ENCODE data around the gene KIRREL1. TPM values are rescaled to one million over a fixed set of nuclear protein-coding genes. Genes with fewer than 3 reads are reported as not detected.

The KIRREL1 gene
- total RNA-seq, 1 donor from 2014 or later, result 51.6 TPM

DNA sequence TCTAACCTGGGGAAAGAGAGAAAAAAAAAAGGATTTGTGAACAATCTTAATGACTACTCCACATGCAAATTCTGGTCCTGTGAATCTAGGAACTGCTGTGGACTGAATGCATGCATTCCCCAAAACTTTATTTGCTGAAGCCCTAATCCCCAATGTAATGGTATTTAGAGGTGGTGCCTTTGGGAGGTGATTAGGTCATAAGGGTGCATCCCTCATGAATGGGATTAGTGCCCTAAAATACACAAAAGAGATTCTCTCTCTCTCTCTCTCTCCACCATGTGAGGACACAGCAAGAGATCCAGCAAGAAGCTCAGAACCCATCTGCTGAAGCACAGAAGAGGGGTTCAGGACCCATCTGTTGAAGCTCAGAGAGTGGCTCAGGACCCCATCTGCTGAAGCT is 26.2 kb upstream of the KIRREL1 start:
- TF ChIP-seq, protein P1, sequence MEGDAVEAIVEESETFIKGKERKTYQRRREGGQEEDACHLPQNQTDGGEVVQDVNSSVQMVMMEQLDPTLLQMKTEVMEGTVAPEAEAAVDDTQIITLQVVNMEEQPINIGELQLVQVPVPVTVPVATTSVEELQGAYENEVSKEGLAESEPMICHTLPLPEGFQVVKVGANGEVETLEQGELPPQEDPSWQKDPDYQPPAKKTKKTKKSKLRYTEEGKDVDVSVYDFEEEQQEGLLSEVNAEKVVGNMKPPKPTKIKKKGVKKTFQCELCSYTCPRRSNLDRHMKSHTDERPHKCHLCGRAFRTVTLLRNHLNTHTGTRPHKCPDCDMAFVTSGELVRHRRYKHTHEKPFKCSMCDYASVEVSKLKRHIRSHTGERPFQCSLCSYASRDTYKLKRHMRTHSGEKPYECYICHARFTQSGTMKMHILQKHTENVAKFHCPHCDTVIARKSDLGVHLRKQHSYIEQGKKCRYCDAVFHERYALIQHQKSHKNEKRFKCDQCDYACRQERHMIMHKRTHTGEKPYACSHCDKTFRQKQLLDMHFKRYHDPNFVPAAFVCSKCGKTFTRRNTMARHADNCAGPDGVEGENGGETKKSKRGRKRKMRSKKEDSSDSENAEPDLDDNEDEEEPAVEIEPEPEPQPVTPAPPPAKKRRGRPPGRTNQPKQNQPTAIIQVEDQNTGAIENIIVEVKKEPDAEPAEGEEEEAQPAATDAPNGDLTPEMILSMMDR (conservative IDR thresholded peaks at IDR 0.05), result no peak

DNA sequence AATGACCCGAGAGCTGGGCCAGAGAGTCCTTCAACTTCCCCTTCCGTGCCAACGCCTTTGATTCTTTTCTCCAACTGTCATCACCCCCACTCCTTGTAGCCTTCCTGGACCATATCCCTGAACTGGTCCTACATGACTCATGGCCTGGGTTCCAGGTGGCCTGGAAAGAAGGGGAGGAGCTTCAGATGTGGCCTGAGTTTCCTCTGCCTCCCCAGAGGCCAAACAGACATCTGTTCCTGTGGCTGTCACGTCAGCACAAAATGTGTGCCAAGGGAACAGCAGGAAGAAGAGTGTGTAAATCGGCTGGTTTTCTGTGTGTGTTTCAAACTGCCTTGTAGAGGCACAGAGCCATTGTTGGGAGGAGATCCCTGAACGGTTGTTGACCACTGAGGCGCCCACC is 24.9 kb upstream of the KIRREL1 start:
- TF ChIP-seq, protein P1 (conservative IDR thresholded peaks at IDR 0.05), result no peak
- H3K27ac Mint-ChIP-seq, result no peak overlapping the region
- H3K4me1 Mint-ChIP-seq (ENCODE audit: unreplicated experiment), result peaks cover 10% of the 10 kb centered on the region
- peaks cover 7% of the 10 kb centered on the region for H3K27me3 Mint-ChIP-seq
- no peak overlapping the region for H3K4me3 Mint-ChIP-seq
- no peak for DNase-seq (ENCODE audit: extremely low spot score, unreplicated experiment)
- H3K9me3 Mint-ChIP-seq, result peaks cover 7% of the 10 kb centered on the region
- H3K36me3 Mint-ChIP-seq, result no peaks in the 10 kb centered on the region

More for the DNA sequence above, 26.2 kb upstream of the KIRREL1 start:
- H3K9me3 Mint-ChIP-seq, result peaks cover 3% of the 10 kb centered on the region
- peaks cover 10% of the 10 kb centered on the region for H3K4me1 Mint-ChIP-seq (ENCODE audit: unreplicated experiment)
- H3K27me3 Mint-ChIP-seq, result peaks cover 12% of the 10 kb centered on the region
- no peak overlapping the region for H3K27ac Mint-ChIP-seq
- H3K36me3 Mint-ChIP-seq, result no peaks in the 10 kb centered on the region
- no peak overlapping the region for H3K4me3 Mint-ChIP-seq
- no peak for DNase-seq (ENCODE audit: extremely low spot score, unreplicated experiment)

DNA sequence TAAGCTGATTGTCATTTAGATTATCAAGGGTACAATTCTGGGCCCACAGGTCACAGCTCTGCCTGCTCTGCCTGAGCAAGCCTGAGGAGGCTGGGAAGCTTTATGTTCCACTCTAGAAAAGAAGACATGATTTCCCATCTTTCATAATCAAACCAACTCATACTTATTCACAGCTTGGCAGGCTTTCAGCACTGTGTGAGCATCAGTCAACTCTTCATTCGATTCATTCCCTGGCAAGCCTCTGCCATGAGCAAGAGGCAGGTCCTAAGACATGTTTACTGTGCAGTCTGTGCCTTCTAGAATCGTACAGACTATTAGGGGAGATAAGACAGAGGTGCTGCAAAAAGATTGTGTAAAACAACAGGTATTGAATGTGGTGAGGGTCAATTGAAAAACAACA is 24.5 kb upstream of the KIRREL1 start:
- Mint-ChIP-seq H3K4me1 (ENCODE audit: unreplicated experiment) (peaks cover 10% of the 10 kb centered on the region), H3K27me3 (peaks cover 9% of the 10 kb centered on the region), H3K4me3 (no peak overlapping the region), H3K9me3 (peaks cover 11% of the 10 kb centered on the region), H3K27ac (no peak overlapping the region), H3K36me3 (no peaks in the 10 kb centered on the region)
- TF ChIP-seq, protein P1 (conservative IDR thresholded peaks at IDR 0.05), result no peak
- DNase-seq (ENCODE audit: extremely low spot score, unreplicated experiment), result no peak

DNA sequence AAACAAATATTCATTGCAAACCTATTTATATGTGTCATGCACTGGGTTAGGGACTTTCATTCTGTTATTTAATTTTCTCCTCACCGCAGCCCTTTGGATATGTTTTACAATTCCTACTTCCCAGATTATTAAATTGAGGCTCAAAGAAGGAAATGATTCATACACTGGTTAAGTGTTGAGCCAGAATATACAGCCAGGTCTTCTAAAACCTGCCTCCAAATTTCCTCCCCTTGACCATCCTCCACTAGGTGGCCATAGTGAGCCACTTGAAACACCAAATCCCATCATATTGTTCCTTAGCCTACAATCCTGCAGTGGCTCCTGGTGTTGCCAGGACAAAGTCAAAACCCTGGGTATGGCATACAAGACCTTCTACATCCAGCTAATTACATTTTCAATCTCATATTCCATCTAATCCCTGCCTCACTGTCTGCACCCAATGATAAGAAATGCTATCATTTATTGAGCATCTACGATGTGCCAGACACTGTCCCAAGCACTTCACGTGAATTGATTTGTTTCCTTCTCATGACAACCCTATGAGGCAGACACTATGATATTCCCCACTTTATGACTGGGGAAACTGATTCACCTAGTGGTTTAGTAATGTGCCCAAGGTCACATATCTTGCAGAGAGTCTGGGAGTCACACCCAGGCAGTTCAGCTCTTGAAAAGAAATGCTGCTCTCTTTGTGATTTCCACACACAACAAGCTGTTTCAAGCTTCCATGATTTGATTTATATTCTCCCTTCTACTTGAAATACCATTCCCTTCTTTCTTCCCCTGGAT is 23.6 kb upstream of the KIRREL1 start:
- no peak for DNase-seq (ENCODE audit: extremely low spot score, unreplicated experiment)
- Mint-ChIP-seq H3K9me3 (peaks cover 11% of the 10 kb centered on the region), H3K4me1 (ENCODE audit: unreplicated experiment) (peaks cover 10% of the 10 kb centered on the region), H3K27ac (no peak overlapping the region), H3K36me3 (no peaks in the 10 kb centered on the region), H3K4me3 (no peak overlapping the region), H3K27me3 (peaks cover 12% of the 10 kb centered on the region)
- TF ChIP-seq, protein P1 (conservative IDR thresholded peaks at IDR 0.05), result peak; percentile 92

DNA sequence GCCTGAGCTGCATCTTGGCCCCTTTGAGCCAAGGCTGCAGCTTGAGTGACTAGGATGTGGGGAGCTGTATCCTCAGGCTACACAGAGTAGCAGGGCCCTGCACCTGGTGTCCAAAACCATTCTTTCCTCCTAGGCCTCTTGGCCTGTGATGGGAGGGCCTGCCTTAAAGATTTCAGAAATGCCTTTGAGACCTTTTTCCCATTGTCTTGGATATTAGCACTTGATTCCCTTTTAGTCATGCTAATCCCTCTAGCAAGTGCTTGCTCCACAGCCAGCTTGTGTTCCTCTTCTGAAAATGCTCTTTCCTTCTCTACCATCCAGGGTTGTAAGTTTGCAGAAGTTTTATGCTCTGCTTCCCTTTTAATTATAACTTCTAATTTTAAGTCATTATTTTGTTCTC is 21.7 kb upstream of the KIRREL1 start:
- DNase-seq (ENCODE audit: extremely low spot score, unreplicated experiment), result no peak
- Mint-ChIP-seq H3K9me3 (peaks cover 11% of the 10 kb centered on the region), H3K4me1 (ENCODE audit: unreplicated experiment) (no peaks in the 10 kb centered on the region), H3K4me3 (no peak overlapping the region), H3K36me3 (no peaks in the 10 kb centered on the region), H3K27me3 (peaks cover 16% of the 10 kb centered on the region), H3K27ac (no peak overlapping the region)
- TF ChIP-seq, protein P1 (conservative IDR thresholded peaks at IDR 0.05), result no peak

Measured in type B pancreatic cell (in vitro differentiated cells).